T-helper 1 cell treated with Interleukin-12 subunit alpha and Interleukin-12 subunit beta and Interleukin-4 antibody, amounts not matched to agents 30 ng/mL and 1 ng/mL, for 36 hours (primary cell): Measurements from ENCODE around the gene PRR18. TPM values are rescaled to one million over a fixed set of nuclear protein-coding genes. Genes with fewer than 3 reads are reported as not detected.

Source experiments
- total RNA-seq: library from RNA; stranded (reverse); gene quantifications from 2 replicates; pipeline ENCODE4 v1.2.3, GENCODE V29; 2022

The PRR18 gene
- total RNA-seq, 1 donor from 2014 or later, result not detected

Other genes starting within 250 kb of the PRR18 start
- gene TBXT, start 140.5 kb downstream of the PRR18 start, total RNA-seq, result not detected in 2 replicates
- gene SFT2D1, start 34.2 kb upstream of the PRR18 start, total RNA-seq, result 52.5 and 57.9 TPM in 2 replicates
- 24.1 and 27.7 TPM in 2 replicates for gene MPC1, start 74.5 kb upstream of the PRR18 start, total RNA-seq